ENCODE data around the gene FBRS.
"Not testable (repeated sequence)": the region's sequence is repeated elsewhere in the genome, so short reads cannot be mapped to it uniquely, and the experiment has no call there.

FBRS gene

GRCh38 chr16:30657866-30658730 lies at the start of gene FBRS:
Gene FBRS, plus strand, starts transcription at chr16:30658431. Its CDS starts 1,088 bp downstream, at chr16:30659519.
- peak; percentile 100 for DNase-seq

GRCh38 chr16:30609002-30609925 lies 49.0 kb upstream of the FBRS start:
- peak; percentile 65 for DNase-seq

GRCh38 chr16:30609926-30610839 lies 48.0 kb upstream of the FBRS start, which contains the start of gene ZNF689:
Gene ZNF689, minus strand, starts transcription at chr16:30610389. Its CDS starts 348 bp downstream, at chr16:30610041.
- peak; percentile 98 for DNase-seq

GRCh38 chr16:30615358-30616091 lies 42.7 kb upstream of the FBRS start:
- peak; percentile 20 for DNase-seq

- DNase-seq: no peak
These were observed 39.0 kb upstream of the FBRS start for GRCh38 chr16:30619202-30619601.

GRCh38 chr16:30619638-30620037 lies 38.6 kb upstream of the FBRS start:
- no peak for DNase-seq

- peak; percentile 2 for DNase-seq
These were observed 38.1 kb upstream of the FBRS start for GRCh38 chr16:30620169-30620568.

GRCh38 chr16:30621765-30622164 lies 36.5 kb upstream of the FBRS start:
- DNase-seq: no peak

GRCh38 chr16:30622455-30623032 lies 35.7 kb upstream of the FBRS start:
- no peak for DNase-seq

- DNase-seq: no peak
These were observed 34.5 kb upstream of the FBRS start for GRCh38 chr16:30623536-30624283.

GRCh38 chr16:30626236-30626635 lies 32.0 kb upstream of the FBRS start:
- no peak for DNase-seq

- peak; percentile 76 for DNase-seq
These were observed 29.3 kb upstream of the FBRS start for GRCh38 chr16:30628628-30629540.

- not testable (repeated sequence) for DNase-seq
These were observed 25.8 kb upstream of the FBRS start for GRCh38 chr16:30632454-30632853.

- no peak for DNase-seq
These were observed 24.7 kb upstream of the FBRS start for GRCh38 chr16:30633526-30633925.

- no peak for DNase-seq
These were observed 21.6 kb upstream of the FBRS start for GRCh38 chr16:30636599-30636998.

- DNase-seq: not testable (repeated sequence)
These were observed 21.1 kb upstream of the FBRS start for GRCh38 chr16:30637139-30637538.

GRCh38 chr16:30637944-30638343 lies 20.3 kb upstream of the FBRS start:
- DNase-seq: peak; percentile 46

GRCh38 chr16:30641378-30641982 lies 16.8 kb upstream of the FBRS start:
- DNase-seq: no peak

- no peak for DNase-seq
These were observed 13.8 kb upstream of the FBRS start for GRCh38 chr16:30644334-30644830.

All from NCI-H1092 treated with DMSO at 0.1 percent for 48 hours (cell line).